HG03460 (cell line): ENCODE data around the gene CLEC2L.

Experiments
- ATAC-seq: cut with Tn5 transposase; IDR thresholded peaks from one replicate; pipeline ENCODE4 v1.9.1; 2021; ENCODE audit not compliant: unreplicated experiment

CLEC2L gene

GRCh38 chr7:139523199-139523941 lies at the start of gene CLEC2L:
CLEC2L (plus strand) TSS chr7:139523685; CDS start chr7:139523928, 243 bp downstream.
- ATAC-seq = no peak

- no peak for ATAC-seq
Observed at GRCh38 chr7:139476139-139476538, 47.3 kb upstream of the CLEC2L start.

- no peak for ATAC-seq
Observed at GRCh38 chr7:139476891-139477290, 46.6 kb upstream of the CLEC2L start.

- no peak for ATAC-seq
Observed at GRCh38 chr7:139479620-139480019, 43.9 kb upstream of the CLEC2L start.

- ATAC-seq = no peak
Observed at GRCh38 chr7:139481364-139481763, 42.1 kb upstream of the CLEC2L start.

- no peak for ATAC-seq
Observed at GRCh38 chr7:139482122-139482521, 41.4 kb upstream of the CLEC2L start.

- ATAC-seq = peak; percentile 25
Observed at GRCh38 chr7:139482662-139483466, 40.6 kb upstream of the CLEC2L start.

- ATAC-seq = no peak
Observed at GRCh38 chr7:139487366-139488080, 36.0 kb upstream of the CLEC2L start.

- ATAC-seq = no peak
Observed at GRCh38 chr7:139488810-139489209, 34.7 kb upstream of the CLEC2L start.

GRCh38 chr7:139490130-139490529 lies 33.4 kb upstream of the CLEC2L start:
- ATAC-seq = no peak

GRCh38 chr7:139492293-139492692 lies 31.2 kb upstream of the CLEC2L start:
- no peak for ATAC-seq

GRCh38 chr7:139494835-139495579 lies 28.5 kb upstream of the CLEC2L start:
- ATAC-seq = peak; percentile 87

GRCh38 chr7:139495580-139496125 lies 27.8 kb upstream of the CLEC2L start:
- ATAC-seq = no peak

GRCh38 chr7:139496528-139496927 lies 27.0 kb upstream of the CLEC2L start:
- ATAC-seq = no peak

- no peak for ATAC-seq
Observed at GRCh38 chr7:139500770-139501138, 22.7 kb upstream of the CLEC2L start.

- no peak for ATAC-seq
Observed at GRCh38 chr7:139502226-139502625, 21.3 kb upstream of the CLEC2L start.

- ATAC-seq = no peak
Observed at GRCh38 chr7:139505563-139505962, 17.9 kb upstream of the CLEC2L start.

- ATAC-seq = no peak
Observed at GRCh38 chr7:139509535-139509934, 13.9 kb upstream of the CLEC2L start.

- ATAC-seq = no peak
Observed at GRCh38 chr7:139511315-139511714, 12.2 kb upstream of the CLEC2L start.

- no peak for ATAC-seq
Observed at GRCh38 chr7:139515266-139515665, 8.2 kb upstream of the CLEC2L start.

GRCh38 chr7:139521439-139521838 lies 2.0 kb upstream of the CLEC2L start:
- ATAC-seq = no peak
